Neural cell (in vitro differentiated cells): ENCODE measurements around the gene KSR2. TPM values are rescaled to one million over a fixed set of nuclear protein-coding genes. Genes with fewer than 3 reads are reported as not detected.

Source experiments
- H2AFZ ChIP-seq: fragments of 200-600, 300-800 bp; sonication (generic), shearing (Covaris generic); 2 replicates; pipeline ENCODE4 v1.6.0; 2014; ENCODE audit warnings: low read depth, mild to moderate bottlenecking, antibody characterized with exemption, low read length, moderate library complexity
- H3F3A ChIP-seq: fragments of 200-600 bp; shearing (Covaris generic); 2 replicates; pipeline ENCODE4 v1.6.1; 2016; ENCODE audit warnings: mild to moderate bottlenecking, moderate library complexity, mixed read lengths, antibody characterized with exemption, low read length; ENCODE audit not compliant: insufficient read depth, poor library complexity, severe bottlenecking
- H3K27ac ChIP-seq: fragments of 200-600, 300-800 bp; sonication (generic), shearing (Covaris generic); 2 replicates; pipeline ENCODE4 v1.5.1; 2014; ENCODE audit warnings: mild to moderate bottlenecking, low read length, moderate library complexity
- H3K27me3 ChIP-seq: fragments of 300-800, 200-600 bp; sonication (generic), shearing (Covaris generic); 2 replicates; pipeline ENCODE4 v1.6.0; 2014; ENCODE audit warnings: mild to moderate bottlenecking, low read depth, low read length, moderate library complexity; ENCODE audit not compliant: insufficient read depth
- H3K36me3 ChIP-seq: fragments of 300-800, 200-600 bp; sonication (generic), shearing (Covaris generic); 2 replicates; pipeline ENCODE4 v1.5.1; 2014; ENCODE audit warnings: mild to moderate bottlenecking, antibody characterized with exemption, low read length, moderate library complexity; ENCODE audit not compliant: insufficient read depth
- H3K4me2 ChIP-seq: fragments of 300-800, 200-600 bp; sonication (generic), shearing (Covaris generic); 2 replicates; pipeline ENCODE4 v1.6.0; 2014; ENCODE audit warnings: mild to moderate bottlenecking, low read length
- H3K4me3 ChIP-seq: fragments of 300-800, 200-600 bp; sonication (generic), shearing (Covaris generic); 2 replicates; pipeline ENCODE4 v1.5.1; 2014; ENCODE audit warnings: mild to moderate bottlenecking, low read length, moderate library complexity
- H3K79me2 ChIP-seq: fragments of 200-600 bp; shearing (Covaris generic); replicated peaks from 2 replicates; pipeline ENCODE4 v1.6.0; 2014; ENCODE audit warnings: mild to moderate bottlenecking, low read length, moderate library complexity; ENCODE audit not compliant: insufficient read depth
- H3K9ac ChIP-seq: fragments of 300-800, 200-600 bp; sonication (generic), shearing (Covaris generic); 2 replicates; pipeline ENCODE4 v1.6.1; 2016; ENCODE audit warnings: mild to moderate bottlenecking, low read length, mixed read lengths
- H3K9me2 ChIP-seq: fragments of 200-600 bp; shearing (Covaris generic); 2 replicates; pipeline ENCODE4 v1.6.1; 2016; ENCODE audit warnings: mild to moderate bottlenecking, low read length, mixed read lengths; ENCODE audit not compliant: insufficient read depth
- H3K9me3 ChIP-seq: fragments of 200-600, 300-800 bp; sonication (generic), shearing (Covaris generic); 2 replicates; pipeline ENCODE4 v1.6.1; 2016; ENCODE audit warnings: mild to moderate bottlenecking, mixed run types, low read length, moderate library complexity, mixed read lengths
- H4K20me1 ChIP-seq: fragments of 200-600 bp; shearing (Covaris generic); 2 replicates; pipeline ENCODE4 v1.6.1; 2016; ENCODE audit warnings: mild to moderate bottlenecking, mixed run types; ENCODE audit not compliant: insufficient read depth
- EP300 ChIP-seq: fragments of 450-650 bp; conservative IDR thresholded peaks from 2 replicates; pipeline ENCODE4 v1.6.1; 2014; ENCODE audit warnings: antibody characterized with exemption, mild to moderate bottlenecking, moderate library complexity; ENCODE audit not compliant: poor library complexity, severe bottlenecking
- EZH2 ChIP-seq: fragments of 200-600, 300-800 bp; shearing (Covaris generic), sonication (generic); IDR thresholded peaks from 2 replicates; pipeline ENCODE4 v1.6.1; 2014; ENCODE audit warnings: antibody characterized with exemption, low read length, borderline replicate concordance, mild to moderate bottlenecking; ENCODE audit not compliant: insufficient read depth, poor library complexity, severe bottlenecking
- MXI1 ChIP-seq: fragments of 450-650 bp; conservative IDR thresholded peaks from 2 replicates; pipeline ENCODE4 v1.6.1; 2014; ENCODE audit warnings: antibody characterized with exemption, mild to moderate bottlenecking; ENCODE audit not compliant: poor library complexity, severe bottlenecking
- POLR2AphosphoS5 ChIP-seq: IDR thresholded peaks from 2 replicates; pipeline ENCODE4 v1.6.1; 2012
- RAD21 ChIP-seq: fragments of 450-650 bp; conservative IDR thresholded peaks from 2 replicates; pipeline ENCODE4 v1.6.1; 2014; ENCODE audit warnings: antibody characterized with exemption, mild to moderate bottlenecking, moderate library complexity
- SMC3 ChIP-seq: fragments of 450-650 bp; conservative IDR thresholded peaks from 2 replicates; pipeline ENCODE4 v1.6.1; 2014; ENCODE audit warnings: antibody characterized with exemption, mild to moderate bottlenecking, moderate library complexity; ENCODE audit not compliant: poor library complexity
- TAF1 ChIP-seq: IDR thresholded peaks from 2 replicates; pipeline ENCODE4 v1.6.1; 2012; ENCODE audit warnings: low read depth
- polyA plus RNA-seq: library from polyadenylated mRNA; depleted of rRNA; stranded (reverse); fragments of >200 nt; gene quantifications from 2 replicates; pipeline ENCODE4 v1.2.3, GENCODE V29; 2014
- TF ChIP-seq, protein P1 (sequence below): IDR thresholded peaks from 2 replicates; pipeline ENCODE4 v1.6.1; 2012; ENCODE audit warnings: borderline replicate concordance
- TF ChIP-seq, protein P2 (sequence below): fragments of 450-650 bp; IDR thresholded peaks from 2 replicates; pipeline ENCODE4 v1.5.1; 2014; ENCODE audit warnings: antibody characterized with exemption, mild to moderate bottlenecking, moderate library complexity; ENCODE audit not compliant: poor library complexity, severe bottlenecking

KSR2 gene
- polyA plus RNA-seq, 1 donor from 2014 or later, result 3.0 TPM

- no peaks in the 10 kb centered on the region for H3K79me2 ChIP-seq
- no peaks in the 10 kb centered on the region for H4K20me1 ChIP-seq
- no peak overlapping the region for H3K9ac ChIP-seq
- no peak overlapping the region for H3K27ac ChIP-seq
- H3K4me2 ChIP-seq, result no peak overlapping the region
- no peaks in the 10 kb centered on the region for H3K36me3 ChIP-seq
- H3K27me3 ChIP-seq, result no peaks in the 10 kb centered on the region
- no peaks in the 10 kb centered on the region for H3K9me2 ChIP-seq
- TF ChIP-seq, protein P1, sequence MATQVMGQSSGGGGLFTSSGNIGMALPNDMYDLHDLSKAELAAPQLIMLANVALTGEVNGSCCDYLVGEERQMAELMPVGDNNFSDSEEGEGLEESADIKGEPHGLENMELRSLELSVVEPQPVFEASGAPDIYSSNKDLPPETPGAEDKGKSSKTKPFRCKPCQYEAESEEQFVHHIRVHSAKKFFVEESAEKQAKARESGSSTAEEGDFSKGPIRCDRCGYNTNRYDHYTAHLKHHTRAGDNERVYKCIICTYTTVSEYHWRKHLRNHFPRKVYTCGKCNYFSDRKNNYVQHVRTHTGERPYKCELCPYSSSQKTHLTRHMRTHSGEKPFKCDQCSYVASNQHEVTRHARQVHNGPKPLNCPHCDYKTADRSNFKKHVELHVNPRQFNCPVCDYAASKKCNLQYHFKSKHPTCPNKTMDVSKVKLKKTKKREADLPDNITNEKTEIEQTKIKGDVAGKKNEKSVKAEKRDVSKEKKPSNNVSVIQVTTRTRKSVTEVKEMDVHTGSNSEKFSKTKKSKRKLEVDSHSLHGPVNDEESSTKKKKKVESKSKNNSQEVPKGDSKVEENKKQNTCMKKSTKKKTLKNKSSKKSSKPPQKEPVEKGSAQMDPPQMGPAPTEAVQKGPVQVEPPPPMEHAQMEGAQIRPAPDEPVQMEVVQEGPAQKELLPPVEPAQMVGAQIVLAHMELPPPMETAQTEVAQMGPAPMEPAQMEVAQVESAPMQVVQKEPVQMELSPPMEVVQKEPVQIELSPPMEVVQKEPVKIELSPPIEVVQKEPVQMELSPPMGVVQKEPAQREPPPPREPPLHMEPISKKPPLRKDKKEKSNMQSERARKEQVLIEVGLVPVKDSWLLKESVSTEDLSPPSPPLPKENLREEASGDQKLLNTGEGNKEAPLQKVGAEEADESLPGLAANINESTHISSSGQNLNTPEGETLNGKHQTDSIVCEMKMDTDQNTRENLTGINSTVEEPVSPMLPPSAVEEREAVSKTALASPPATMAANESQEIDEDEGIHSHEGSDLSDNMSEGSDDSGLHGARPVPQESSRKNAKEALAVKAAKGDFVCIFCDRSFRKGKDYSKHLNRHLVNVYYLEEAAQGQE, result no peak
- no peak for TF ChIP-seq MXI1
- no peak for TF ChIP-seq TAF1
- TF ChIP-seq EZH2, result no peak
- TF ChIP-seq EP300, result no peak
- no peak for TF ChIP-seq POLR2AphosphoS5
- TF ChIP-seq, protein P2, sequence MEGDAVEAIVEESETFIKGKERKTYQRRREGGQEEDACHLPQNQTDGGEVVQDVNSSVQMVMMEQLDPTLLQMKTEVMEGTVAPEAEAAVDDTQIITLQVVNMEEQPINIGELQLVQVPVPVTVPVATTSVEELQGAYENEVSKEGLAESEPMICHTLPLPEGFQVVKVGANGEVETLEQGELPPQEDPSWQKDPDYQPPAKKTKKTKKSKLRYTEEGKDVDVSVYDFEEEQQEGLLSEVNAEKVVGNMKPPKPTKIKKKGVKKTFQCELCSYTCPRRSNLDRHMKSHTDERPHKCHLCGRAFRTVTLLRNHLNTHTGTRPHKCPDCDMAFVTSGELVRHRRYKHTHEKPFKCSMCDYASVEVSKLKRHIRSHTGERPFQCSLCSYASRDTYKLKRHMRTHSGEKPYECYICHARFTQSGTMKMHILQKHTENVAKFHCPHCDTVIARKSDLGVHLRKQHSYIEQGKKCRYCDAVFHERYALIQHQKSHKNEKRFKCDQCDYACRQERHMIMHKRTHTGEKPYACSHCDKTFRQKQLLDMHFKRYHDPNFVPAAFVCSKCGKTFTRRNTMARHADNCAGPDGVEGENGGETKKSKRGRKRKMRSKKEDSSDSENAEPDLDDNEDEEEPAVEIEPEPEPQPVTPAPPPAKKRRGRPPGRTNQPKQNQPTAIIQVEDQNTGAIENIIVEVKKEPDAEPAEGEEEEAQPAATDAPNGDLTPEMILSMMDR, result no peak
- TF ChIP-seq SMC3, result no peak
- TF ChIP-seq RAD21, result no peak
- no peak overlapping the region for H3K4me3 ChIP-seq
- no peaks in the 10 kb centered on the region for H3F3A ChIP-seq
- H3K9me3 ChIP-seq, result no peaks in the 10 kb centered on the region
- no peak overlapping the region for H2AFZ ChIP-seq
These were observed 559.5 kb downstream of the KSR2 start for GRCh38 chr12:117409286-117409685.

DNA sequence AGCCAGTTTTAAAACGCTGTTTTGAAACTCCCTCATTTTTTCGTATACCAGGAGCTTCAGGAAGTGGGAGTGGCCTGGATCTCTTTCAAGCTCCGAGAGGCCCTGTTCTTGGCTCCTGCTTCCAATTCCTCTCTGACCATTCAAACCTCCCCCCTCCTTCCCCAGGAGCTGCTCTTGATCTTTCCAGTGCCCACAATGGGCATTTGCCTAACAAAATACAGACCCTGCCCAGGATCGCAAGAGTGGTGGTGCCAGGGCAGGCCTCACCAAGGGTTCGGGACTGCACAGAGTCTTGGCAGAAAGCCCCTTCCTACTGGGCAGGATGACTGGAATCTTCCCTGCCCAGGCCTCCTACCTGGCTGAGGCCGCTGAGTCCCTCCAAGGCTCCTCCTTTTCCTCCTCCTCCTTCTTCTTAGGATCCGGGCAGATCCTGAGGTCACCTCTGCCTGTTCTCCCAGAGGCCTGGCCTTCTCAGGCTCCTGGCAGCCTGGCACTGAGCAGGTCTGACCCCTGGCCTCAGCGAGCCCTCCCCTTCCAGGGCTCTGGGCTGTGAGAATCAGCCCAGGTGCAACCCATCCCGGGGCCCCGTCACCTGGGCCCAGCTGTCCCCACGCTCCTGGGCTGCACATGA, 560.5 kb downstream of the KSR2 start:
- H3K27ac ChIP-seq, result no peak overlapping the region
- H3K79me2 ChIP-seq, result no peaks in the 10 kb centered on the region
- H3K4me2 ChIP-seq, result no peak overlapping the region
- no peak overlapping the region for H2AFZ ChIP-seq
- no peaks in the 10 kb centered on the region for H4K20me1 ChIP-seq
- H3F3A ChIP-seq, result no peaks in the 10 kb centered on the region
- H3K36me3 ChIP-seq, result no peaks in the 10 kb centered on the region
- H3K9me2 ChIP-seq, result no peaks in the 10 kb centered on the region
- H3K9ac ChIP-seq, result no peak overlapping the region
- H3K9me3 ChIP-seq, result no peaks in the 10 kb centered on the region
- H3K27me3 ChIP-seq, result no peaks in the 10 kb centered on the region
- H3K4me3 ChIP-seq, result no peak overlapping the region
- TF ChIP-seq RAD21 (no peak), EP300 (no peak), SMC3 (no peak)
- TF ChIP-seq, protein P2, result no peak
- TF ChIP-seq, protein P1, result no peak
